GM10248 (cell line): Measurements from ENCODE around the gene NETO2.

Experiments used
- CTCF ChIA-PET: fragments of 300-600 bp; sonication (Branson Sonifier 250); formaldehyde crosslinking; extraction: SDS; loops from one replicate; lab custom pipeline; 2021; ENCODE audit warnings: antibody characterized with exemption; lab: Yijun Ruan, JAX
- POLR2A ChIA-PET: fragments of 350-650 bp; sonication (Branson Sonifier 250); formaldehyde crosslinking; extraction: SDS; loops from one replicate; lab custom pipeline; 2020; ENCODE audit warnings: antibody characterized with exemption; lab: Yijun Ruan, JAX
- DNase-seq: peaks from one replicate; pipeline ENCODE4 v3.0.0; 2012; ENCODE audit errors: extremely low spot score
- CTCF ChIP-seq: IDR thresholded peaks from 2 replicates; pipeline ENCODE4 v1.5.1; 2012; ENCODE audit warnings: mild to moderate bottlenecking, low read depth; ENCODE audit errors: extremely low read depth, missing control alignments, control extremely low read depth

The NETO2 gene

DNA sequence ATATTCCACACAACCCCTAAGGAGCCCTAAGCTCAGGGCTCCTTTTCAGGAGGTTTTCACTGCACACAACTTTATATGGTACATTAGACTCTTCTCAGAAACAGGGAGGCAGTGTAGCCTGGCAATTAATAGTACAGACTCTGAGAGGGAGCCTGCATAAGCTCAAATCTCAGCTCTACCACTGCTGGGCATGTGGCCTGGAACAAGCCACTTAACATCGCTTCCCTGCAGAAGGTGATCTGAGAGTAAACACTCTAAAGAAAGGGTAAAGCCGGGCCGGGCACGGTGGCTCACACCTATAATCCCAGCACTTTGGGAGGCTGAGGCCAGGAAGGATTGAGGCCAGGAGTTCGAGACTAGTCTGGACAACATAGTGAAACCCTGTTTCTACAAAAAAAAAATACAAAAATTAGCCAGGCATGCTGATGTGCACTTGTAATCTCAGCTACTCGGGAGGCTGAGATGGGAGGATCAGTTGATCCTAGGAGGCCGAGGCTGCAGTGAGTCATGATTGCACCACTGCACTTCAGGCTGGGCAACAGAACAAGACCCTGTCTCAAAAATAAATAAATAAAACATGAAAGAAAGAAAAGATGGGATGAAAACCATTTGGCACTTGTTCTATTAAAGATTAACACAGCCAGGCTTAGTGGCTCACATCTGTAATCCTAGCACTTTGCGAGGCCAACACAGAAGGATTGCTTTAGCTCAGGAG is 99.6 kb downstream of the NETO2 start:
- CTCF ChIA-PET, result interaction anchor here (1.2 to 1.6 kb wide), 6 partner anchors 10 to 190 kb away, joined by 3 to 6 read pairs (median 4); partner anchors contain the start of gene NETO2
- no peak for DNase-seq
- POLR2A ChIA-PET, result no interaction called here
- no peak for TF ChIP-seq CTCF

DNA sequence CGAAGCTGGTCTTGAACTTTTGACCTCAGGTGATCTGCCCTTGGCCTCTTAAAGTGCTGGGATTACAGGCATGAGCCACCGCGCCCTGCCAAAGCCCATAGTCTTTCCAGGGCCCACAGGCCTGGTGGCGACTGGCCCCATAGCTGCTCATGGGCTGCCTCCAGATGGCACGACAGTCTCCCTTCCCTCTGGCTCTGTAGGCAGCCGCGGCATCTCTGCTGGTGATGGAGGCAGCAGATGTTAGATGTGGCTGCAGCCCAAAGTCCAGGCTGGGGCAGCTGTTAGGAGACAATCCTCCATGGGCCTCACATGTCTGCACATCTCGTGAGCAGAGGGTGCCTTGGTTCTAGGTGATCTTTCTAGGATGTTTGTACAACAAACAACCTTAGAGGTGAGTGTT is 100.5 kb downstream of the NETO2 start:
- no peak for DNase-seq
- ChIA-PET POLR2A (no interaction called here), CTCF (interaction anchor here (0.7 to 6.6 kb wide), 6 partner anchors 9 to 189 kb away, joined by 3 to 43 read pairs (median 4); partner anchors contain the start of gene NETO2)
- TF ChIP-seq CTCF, result no peak

- CTCF ChIA-PET, result interaction anchor here (0.6 to 6.6 kb wide), 63 partner anchors 9 to 1197 kb away, joined by 3 to 51 read pairs (median 4); partner anchors contain the start of genes DNAJA2, ITFG1, NETO2 and PHKB
- DNase-seq, result peak; percentile 95
- TF ChIP-seq CTCF, result peak; percentile 96
- POLR2A ChIA-PET, result interaction anchor here (0.6 to 1.1 kb wide), 6 partner anchors 9 to 119 kb away, joined by 3 to 7 read pairs (median 4); partner anchors contain the start of gene NETO2
These were observed 105.8 kb downstream of the NETO2 start for GRCh38 chr16:47037746-47038458.

GRCh38 chr16:47037396-47037745 is 106.4 kb downstream of the NETO2 start:
- TF ChIP-seq CTCF, result no peak
- ChIA-PET CTCF (interaction anchor here (0.6 to 6.6 kb wide), 59 partner anchors 8 to 1198 kb away, joined by 3 to 51 read pairs (median 5); partner anchors contain the start of genes DNAJA2, ITFG1, NETO2 and PHKB), POLR2A (interaction anchor here (0.6 to 1.0 kb wide), 5 partner anchors 10 to 119 kb away, joined by 3 to 7 read pairs (median 5); partner anchors contain the start of gene NETO2)
- DNase-seq, result peak; percentile 58

DNA sequence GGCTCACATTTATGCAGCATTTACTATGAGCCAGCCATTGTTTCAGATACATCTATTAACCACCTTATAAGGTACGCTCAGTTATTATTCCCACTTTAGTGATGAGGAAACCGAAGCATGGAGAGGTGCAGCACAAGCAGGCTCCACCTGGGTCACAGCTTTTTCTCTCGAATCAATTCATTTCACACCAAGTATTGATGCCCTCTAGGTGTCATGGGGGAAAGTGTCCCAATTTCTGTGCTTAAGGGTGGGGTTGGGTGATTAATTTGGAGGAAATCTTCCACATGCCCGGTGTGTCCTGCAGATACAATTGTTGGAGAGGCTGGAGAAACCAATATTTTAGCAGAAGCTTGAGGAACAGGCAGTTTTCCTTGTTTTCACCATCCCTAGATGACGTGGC is 107.5 kb downstream of the NETO2 start:
- no peak for TF ChIP-seq CTCF
- ChIA-PET CTCF (interaction anchor here (1.0 to 4.4 kb wide), 9 partner anchors 11 to 1129 kb away, joined by 3 to 51 read pairs (median 8); partner anchors contain the start of gene NETO2), POLR2A (interaction anchor here (0.5 kb wide), 1 partner anchor 594 kb away, joined by 3 read pairs; no protein-coding TSS in a partner anchor)
- no peak for DNase-seq

- DNase-seq, result no peak
- ChIA-PET POLR2A (no interaction called here), CTCF (interaction anchor here (1.0 to 2.3 kb wide), 4 partner anchors 16 to 1129 kb away, joined by 4 to 11 read pairs (median 6); partner anchors contain the start of gene DNAJA2)
- TF ChIP-seq CTCF, result no peak
These were observed 108.3 kb downstream of the NETO2 start for GRCh38 chr16:47035436-47035835.
